UCSD-AML1 (cell line): ENCODE data around the gene MORN5.
"Not testable (repeated sequence)": the region's sequence is repeated elsewhere in the genome, so short reads cannot be mapped to it uniquely, and the experiment has no call there.

Experiments
- DNase-seq: peaks from one replicate; lab custom pipeline; 2025; ENCODE audit not compliant: unreplicated experiment; lab: John Stamatoyannopoulos, UW

The MORN5 gene

DNA sequence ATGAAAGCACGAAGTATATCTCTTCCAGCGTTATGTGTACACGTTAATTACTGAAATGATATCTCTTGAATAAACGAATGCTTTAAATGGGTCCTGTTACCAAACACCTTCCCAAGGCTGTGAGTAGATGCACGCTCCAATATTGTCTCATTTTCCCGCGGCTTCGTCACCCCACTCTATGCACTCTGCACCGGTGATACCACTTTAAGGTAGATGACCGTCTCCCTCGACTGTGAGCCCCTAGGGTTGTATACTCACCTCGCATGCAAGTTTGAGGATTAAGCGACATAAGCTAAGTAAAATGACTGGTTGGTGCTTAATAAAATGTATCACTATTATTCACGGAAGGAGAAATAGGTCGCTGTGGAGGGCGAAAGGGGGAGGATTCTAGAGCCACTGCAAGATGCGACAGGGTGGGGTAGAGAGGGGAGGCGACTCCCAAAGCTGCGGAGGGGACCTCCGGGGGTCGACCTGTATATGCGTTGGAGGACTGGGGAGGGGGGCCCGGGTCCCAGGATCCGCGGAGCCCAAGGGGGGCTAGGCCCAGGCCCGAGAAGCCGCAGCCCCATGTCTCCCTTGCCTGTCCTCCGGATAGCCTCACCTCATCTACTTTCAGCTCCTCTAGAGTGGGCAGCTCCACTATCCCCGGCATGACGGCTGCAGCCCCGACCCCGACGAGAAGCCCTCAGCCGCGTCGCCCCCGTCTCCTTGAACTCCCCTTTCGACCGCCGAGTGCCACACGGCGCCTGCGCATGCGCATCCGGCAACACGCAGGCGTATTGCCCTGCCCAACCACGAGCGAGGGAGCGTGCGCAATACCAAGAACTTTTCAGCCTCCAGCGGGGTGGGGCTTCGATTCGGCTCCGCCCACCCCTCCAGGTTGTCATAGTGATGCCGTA is at the start of gene MORN5, which contains the start of gene NDUFA8:
Gene MORN5 (plus strand): TSS at position 883 of the 899 bp plus-strand sequence. CDS start 65 bp downstream, outside the sequence.
Gene NDUFA8 (minus strand): TSS at position 754 of the 899 bp plus-strand sequence. CDS start 102 bp downstream, at position 652.
- DNase-seq = peak; percentile 97

GRCh38 chr9:122110100-122110833 is 49.4 kb upstream of the MORN5 start:
- DNase-seq = no peak

GRCh38 chr9:122111413-122112085 is 48.2 kb upstream of the MORN5 start:
- DNase-seq = no peak

GRCh38 chr9:122112238-122112637 is 47.5 kb upstream of the MORN5 start:
- DNase-seq = no peak

GRCh38 chr9:122113574-122113973 is 46.1 kb upstream of the MORN5 start:
- DNase-seq = no peak

- DNase-seq = no peak
Measured at GRCh38 chr9:122115176-122116035, 44.3 kb upstream of the MORN5 start.

GRCh38 chr9:122116040-122116439 is 43.7 kb upstream of the MORN5 start:
- DNase-seq = no peak

- DNase-seq = no peak
Measured at GRCh38 chr9:122116448-122117173, 43.1 kb upstream of the MORN5 start.

- not testable (repeated sequence) for DNase-seq
Measured at GRCh38 chr9:122117241-122117640, 42.5 kb upstream of the MORN5 start.

DNA sequence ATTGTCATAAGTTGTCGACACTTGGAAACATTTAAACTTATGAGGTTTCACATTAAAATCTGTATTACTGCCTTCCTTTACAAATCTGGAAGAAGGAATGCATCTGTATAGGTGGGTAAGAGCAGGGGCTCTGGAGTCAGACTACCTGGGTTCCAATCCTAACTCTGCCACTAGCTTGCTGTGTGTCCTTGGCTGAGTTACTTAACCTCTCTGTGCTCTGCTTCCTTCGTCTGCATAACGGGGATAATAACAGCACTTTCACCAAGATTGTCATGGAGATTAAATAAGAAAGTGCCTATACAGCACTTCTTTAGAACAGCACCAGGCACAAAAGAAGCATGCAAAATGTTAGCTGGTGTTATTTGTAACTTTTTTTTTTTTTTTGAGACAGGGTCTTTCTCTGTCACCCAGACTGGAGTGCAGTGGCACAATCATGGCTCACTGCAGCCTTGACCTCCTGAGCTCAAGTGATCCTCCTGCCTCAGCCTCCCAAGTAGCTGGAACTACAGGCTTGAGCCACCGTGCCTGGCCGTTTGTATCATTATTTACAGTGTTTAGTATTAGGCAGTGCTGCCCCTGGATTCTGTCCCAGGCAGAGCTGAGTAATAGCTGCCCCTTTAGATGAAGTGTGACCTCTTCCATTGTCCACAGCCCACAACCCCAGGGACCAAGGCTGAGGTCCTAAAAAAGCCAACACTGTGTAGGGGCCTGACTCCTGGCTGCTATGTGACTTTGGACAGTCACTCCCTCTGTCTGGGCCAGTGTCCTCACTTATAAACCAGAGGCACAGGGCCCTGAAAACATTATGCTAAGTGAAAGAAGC is 41.2 kb upstream of the MORN5 start:
- no peak for DNase-seq

GRCh38 chr9:122119166-122119521 is 40.6 kb upstream of the MORN5 start:
- DNase-seq = no peak

- DNase-seq = no peak
Measured at GRCh38 chr9:122119721-122120120, 40.0 kb upstream of the MORN5 start.

DNA sequence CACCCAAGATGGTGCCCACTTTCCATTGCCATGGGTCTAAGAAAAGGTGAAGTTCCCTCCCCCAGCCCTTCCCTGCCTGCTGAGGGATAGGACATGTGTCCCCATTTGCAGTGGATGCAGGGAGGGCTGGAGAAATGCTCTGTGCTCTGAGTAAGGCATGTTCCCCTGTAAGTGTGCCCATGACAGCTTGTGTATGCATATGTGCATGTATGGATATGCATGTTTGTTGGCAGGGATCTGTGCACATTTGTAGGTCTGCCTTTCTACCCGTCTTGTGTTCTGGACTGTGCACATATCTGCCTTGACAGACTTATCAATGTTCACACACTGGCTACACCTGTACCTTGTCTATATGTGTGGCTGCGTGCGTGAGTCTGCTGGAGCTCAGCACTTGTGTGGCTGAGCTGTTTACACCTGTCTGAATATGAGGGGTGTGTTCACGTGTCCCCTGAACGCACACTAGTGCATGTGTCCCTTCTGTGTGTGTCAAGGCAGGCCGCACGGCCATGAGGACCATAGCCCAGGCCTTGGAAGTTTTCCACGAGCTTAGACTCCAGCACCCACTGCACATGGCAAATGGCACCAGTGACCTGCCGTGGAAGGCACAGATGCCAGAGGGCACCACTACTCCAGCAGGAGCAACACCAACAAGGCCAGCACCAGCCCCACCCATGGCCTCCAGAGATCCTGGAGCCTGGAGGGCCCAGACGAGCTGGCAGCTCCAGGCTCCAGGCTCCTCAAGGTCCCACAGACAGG is 39.2 kb upstream of the MORN5 start:
- DNase-seq = no peak

DNA sequence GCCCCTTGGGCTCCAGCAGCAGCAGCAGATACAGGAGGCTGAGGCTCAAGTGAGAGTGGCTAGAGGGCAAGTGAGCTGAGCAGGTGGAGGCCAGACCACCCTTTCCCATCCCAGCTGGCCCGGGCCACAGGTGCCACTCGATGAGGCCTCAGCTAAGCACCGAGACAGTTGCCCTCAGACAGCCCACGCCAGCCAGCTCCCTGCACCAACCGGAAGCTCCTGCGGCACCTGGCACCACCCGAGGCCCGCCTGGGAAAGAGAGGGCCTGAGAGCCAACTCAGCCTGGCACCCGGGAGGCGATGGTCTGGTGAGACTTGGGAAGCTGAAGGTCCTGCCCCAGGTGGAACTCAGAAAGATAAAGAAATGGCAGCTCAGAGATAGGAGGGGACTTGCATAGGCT is 38.3 kb upstream of the MORN5 start:
- DNase-seq = no peak

DNA sequence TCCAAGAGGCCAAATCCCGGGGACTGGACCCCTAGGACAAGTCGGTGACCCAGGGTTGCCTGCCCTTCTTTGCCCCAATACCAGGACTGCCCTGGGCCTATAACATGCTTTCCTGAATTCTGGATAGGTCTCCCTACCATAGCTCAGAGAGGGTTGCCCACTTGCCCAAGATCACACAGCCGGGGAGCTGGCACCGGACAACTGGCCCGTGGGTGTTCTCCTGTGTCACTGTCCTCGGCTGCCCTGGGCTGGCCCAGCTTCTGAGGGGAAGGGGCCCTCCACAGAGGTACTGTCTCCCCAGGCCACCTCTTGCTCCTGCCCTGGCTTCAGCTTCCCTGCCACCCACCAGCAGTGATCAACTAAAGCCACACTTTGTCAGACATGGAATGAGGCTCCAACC is 37.8 kb upstream of the MORN5 start:
- DNase-seq = no peak

GRCh38 chr9:122122468-122122867 is 37.2 kb upstream of the MORN5 start:
- no peak for DNase-seq

DNA sequence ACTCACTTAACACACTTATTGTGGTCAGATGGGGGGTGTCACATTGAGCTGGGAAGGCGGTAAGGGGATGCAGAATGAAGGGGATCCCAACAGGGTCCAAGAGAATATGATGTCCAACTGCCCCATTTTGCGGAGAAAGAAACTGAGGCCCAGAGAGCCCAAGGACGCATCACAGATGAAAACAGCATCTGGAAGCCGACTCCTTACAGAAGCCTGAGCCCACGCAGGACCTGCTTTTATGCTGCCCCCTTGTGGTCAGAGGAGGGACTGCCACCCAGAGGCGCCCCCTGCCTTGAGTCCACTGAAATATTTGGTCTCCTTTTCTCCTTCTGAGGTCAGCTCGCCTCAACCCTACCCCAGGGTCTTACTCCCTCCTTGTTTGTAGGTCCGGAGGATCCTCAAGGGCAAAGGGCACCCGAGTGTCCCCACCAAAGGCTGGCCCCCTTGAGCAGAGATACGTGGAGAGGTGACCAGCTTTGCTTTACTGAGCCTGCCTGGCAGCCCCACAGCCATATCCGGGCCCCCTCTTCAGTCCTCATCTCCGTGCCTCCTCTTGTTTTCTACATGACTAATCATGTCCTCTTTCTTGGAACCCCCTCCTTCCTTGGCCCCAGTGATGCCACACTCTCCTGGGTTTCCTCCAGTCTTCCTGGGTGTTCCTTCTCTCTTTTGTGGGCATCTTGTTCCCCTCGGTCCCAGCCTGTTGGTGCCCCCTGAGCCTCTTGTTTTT is 36.6 kb upstream of the MORN5 start:
- peak; percentile 85 for DNase-seq

DNA sequence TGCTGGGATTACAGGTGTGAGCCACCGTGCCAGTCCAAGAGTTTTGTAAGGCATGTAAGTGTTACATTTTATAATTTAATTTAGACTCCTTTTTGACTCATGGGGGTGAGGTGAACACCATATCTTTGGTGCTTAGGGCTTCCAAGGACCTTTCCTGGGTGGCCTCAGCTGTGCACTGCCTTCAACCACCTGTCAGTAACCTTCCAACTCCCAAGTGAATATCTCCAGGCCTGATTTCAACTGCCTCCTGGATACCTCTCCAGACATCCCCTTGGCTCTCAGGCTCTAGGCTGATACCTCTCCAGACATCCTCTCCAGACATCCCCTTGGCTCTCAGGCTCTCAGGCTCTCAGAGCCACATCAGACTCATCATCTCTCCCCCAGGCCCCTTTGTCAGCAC is 35.7 kb upstream of the MORN5 start:
- no peak for DNase-seq
